ENCODE data around the gene EHBP1. TPM values are rescaled to one million over a fixed set of nuclear protein-coding genes. Genes with fewer than 3 reads are reported as not detected.

EHBP1 gene
- total RNA-seq, 2 experiments from 2014 or later, result 19.3 to 23.2 TPM

DNA sequence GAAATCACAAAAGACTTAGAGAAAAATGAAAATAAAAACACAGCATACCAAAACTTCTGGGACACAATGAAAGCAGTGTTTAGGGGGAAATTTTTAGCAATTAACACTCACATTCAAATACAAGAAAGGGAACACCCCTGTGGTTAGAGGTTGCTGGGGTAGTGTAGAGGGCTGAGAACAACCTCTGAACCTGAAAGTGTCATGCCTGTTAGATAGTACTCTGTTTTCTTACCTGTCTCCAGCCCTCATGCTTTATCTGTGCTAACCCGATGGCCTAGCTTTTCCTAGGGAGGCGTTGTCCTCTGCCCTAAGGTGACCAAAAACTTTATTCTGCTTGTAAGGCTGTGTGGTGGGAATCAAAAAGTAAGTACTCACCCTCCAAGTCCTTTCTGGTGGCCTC lies 222.5 kb downstream of the EHBP1 start:
- Mint-ChIP-seq H3K4me3 (no peak overlapping the region), H3K9me3 (peaks cover 11% of the 10 kb centered on the region), H3K36me3 (ENCODE audit: low read depth) (no peaks in the 10 kb centered on the region), H3K27ac (no peak overlapping the region), H3K4me1 (no peaks in the 10 kb centered on the region), H3K27me3 (no peaks in the 10 kb centered on the region)
- CTCF ChIA-PET, result interaction anchor here (0.7 kb wide), 1 partner anchor 229 kb away, joined by 4 read pairs; no protein-coding TSS in a partner anchor
- no peak for DNase-seq
- POLR2A ChIA-PET, result no interaction called here

DNA sequence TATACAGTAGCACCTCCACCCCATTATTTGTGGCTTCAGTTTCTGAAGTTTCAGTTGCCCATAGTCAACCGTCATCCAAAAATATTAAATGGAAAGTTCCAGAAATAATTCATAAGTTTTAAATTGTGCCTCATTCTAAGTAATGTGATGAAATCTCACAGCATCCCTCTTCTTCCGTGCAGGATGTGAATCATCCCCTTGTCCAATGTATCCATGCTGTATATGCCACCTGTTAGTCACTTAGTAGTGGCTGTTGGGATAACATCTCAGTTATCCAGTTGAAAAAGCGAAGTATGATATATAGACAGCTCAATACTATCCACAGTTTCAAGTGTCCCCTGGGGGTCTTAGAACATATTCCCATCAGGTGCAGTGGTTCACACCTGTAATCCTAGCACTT lies 226.0 kb downstream of the EHBP1 start:
- Mint-ChIP-seq H3K4me3 (no peak overlapping the region), H3K36me3 (ENCODE audit: low read depth) (no peaks in the 10 kb centered on the region), H3K9me3 (no peaks in the 10 kb centered on the region), H3K27ac (no peak overlapping the region), H3K4me1 (no peaks in the 10 kb centered on the region), H3K27me3 (no peaks in the 10 kb centered on the region)
- CTCF ChIA-PET, result no interaction called here
- DNase-seq, result no peak
- POLR2A ChIA-PET, result no interaction called here

DNA sequence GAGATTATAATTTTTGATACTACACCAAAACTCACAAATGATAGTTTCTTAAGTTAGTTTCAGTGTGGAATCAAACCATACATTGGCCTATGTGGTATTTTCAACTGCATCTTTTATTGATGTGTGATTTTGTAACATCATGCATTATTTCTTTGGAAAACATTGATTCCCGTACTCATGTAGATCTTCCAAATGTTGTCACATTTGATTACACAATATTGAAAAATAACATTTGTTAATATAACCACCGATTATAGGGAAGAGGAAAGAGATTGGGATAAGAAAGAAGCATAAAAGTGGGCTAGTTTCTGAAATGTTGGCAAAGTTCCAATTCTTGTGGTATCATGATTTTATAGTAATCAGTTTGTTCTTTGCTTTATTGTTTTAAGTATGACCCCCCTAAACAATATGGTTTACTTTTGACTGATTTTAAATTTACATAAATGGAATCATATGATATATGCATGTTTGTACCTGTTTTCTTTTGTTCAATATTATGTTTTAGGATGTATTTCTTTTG lies 227.9 kb downstream of the EHBP1 start:
- Mint-ChIP-seq H3K36me3 (ENCODE audit: low read depth) (no peaks in the 10 kb centered on the region), H3K4me1 (no peaks in the 10 kb centered on the region), H3K4me3 (no peak overlapping the region), H3K9me3 (no peaks in the 10 kb centered on the region), H3K27me3 (no peaks in the 10 kb centered on the region), H3K27ac (no peak overlapping the region)
- ChIA-PET POLR2A (no interaction called here), CTCF (no interaction called here)
- DNase-seq, result no peak

DNA sequence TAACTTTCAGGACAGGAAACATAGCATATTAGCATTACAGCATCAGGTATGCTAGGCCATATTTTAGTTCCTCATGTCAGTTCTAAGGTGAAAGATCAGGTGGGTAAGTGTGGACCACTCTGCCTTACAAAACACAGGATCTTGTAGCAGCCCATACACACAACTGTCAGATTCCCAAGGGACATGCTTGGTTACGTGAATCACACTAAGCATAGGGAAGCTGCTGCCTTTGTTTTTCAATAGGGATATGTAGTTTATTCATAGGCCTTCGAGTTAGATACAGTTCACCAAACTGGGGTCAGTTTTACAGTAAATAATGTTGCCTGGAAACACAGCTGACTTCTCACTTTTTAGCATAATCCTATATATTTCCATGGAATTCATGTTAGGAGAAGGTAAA lies 229.0 kb downstream of the EHBP1 start:
- POLR2A ChIA-PET, result no interaction called here
- no peaks in the 10 kb centered on the region for H3K4me1 Mint-ChIP-seq
- no peaks in the 10 kb centered on the region for H3K36me3 Mint-ChIP-seq (ENCODE audit: low read depth)
- H3K27ac Mint-ChIP-seq, result no peak overlapping the region
- no peak for DNase-seq
- H3K9me3 Mint-ChIP-seq, result no peaks in the 10 kb centered on the region
- CTCF ChIA-PET, result no interaction called here
- no peaks in the 10 kb centered on the region for H3K27me3 Mint-ChIP-seq
- H3K4me3 Mint-ChIP-seq, result no peak overlapping the region

- CTCF ChIA-PET, result interaction anchor here (0.6 kb wide), 1 partner anchor 647 kb away, joined by 3 read pairs; no protein-coding TSS in a partner anchor
Measured at GRCh38 chr2:62938126-62938525, 232.6 kb downstream of the EHBP1 start.

DNA sequence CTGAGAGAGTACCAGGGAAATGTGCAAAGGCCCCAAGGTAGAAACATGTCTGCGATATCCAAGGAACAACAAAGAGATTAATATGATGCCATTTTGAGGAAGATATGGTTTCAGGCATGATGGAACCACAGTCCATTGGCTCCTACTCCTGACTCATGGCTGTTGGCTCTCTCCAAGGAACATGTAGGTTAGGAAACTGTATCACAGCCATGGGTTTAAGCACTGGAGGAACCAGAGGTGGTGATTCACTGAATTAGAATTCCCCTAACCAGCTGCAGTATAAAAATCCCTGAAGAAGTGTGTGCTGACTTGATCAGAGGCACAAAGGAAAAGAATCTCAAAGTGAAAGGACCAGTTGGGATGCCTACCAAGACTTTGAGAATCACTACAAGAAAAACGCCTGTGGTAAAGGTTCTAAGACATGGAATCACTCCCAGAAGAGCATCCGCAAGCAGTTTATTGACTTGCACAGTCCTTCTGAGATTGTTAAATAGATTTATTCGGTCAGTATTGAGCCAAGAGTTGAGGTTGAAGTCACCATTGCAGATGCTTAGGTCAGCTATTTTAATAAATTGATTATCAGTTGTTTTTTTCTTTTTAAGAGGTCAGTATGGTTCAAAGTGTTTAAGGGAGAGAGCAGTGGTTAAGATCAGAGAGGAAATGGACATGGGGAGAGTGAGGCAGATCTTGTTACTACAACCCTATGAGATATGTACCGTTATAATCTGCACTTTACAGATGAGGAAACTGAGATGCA lies 234.4 kb downstream of the EHBP1 start:
- H3K4me3 Mint-ChIP-seq, result no peak overlapping the region
- no peaks in the 10 kb centered on the region for H3K36me3 Mint-ChIP-seq (ENCODE audit: low read depth)
- POLR2A ChIA-PET, result no interaction called here
- DNase-seq, result no peak
- H3K4me1 Mint-ChIP-seq, result no peaks in the 10 kb centered on the region
- no peaks in the 10 kb centered on the region for H3K9me3 Mint-ChIP-seq
- no peak overlapping the region for H3K27ac Mint-ChIP-seq
- no peaks in the 10 kb centered on the region for H3K27me3 Mint-ChIP-seq
- CTCF ChIA-PET, result no interaction called here

More at GRCh38 chr2:62938126-62938525, 232.6 kb downstream of the EHBP1 start:
- Mint-ChIP-seq H3K4me1 (no peaks in the 10 kb centered on the region), H3K27ac (no peak overlapping the region), H3K27me3 (no peaks in the 10 kb centered on the region), H3K36me3 (ENCODE audit: low read depth) (no peaks in the 10 kb centered on the region), H3K9me3 (no peaks in the 10 kb centered on the region), H3K4me3 (no peak overlapping the region)
- DNase-seq, result no peak
- POLR2A ChIA-PET, result no interaction called here

GRCh38 chr2:62940697-62941096 lies 235.2 kb downstream of the EHBP1 start:
- ChIA-PET POLR2A (no interaction called here), CTCF (no interaction called here)
- Mint-ChIP-seq H3K4me1 (no peaks in the 10 kb centered on the region), H3K36me3 (ENCODE audit: low read depth) (no peaks in the 10 kb centered on the region), H3K27ac (no peak overlapping the region), H3K27me3 (no peaks in the 10 kb centered on the region), H3K9me3 (no peaks in the 10 kb centered on the region), H3K4me3 (no peak overlapping the region)
- DNase-seq, result no peak

- Mint-ChIP-seq H3K27me3 (no peaks in the 10 kb centered on the region), H3K4me3 (no peak overlapping the region), H3K4me1 (no peaks in the 10 kb centered on the region), H3K9me3 (no peaks in the 10 kb centered on the region), H3K36me3 (ENCODE audit: low read depth) (no peaks in the 10 kb centered on the region), H3K27ac (no peak overlapping the region)
- CTCF ChIA-PET, result no interaction called here
- no peak for DNase-seq
- POLR2A ChIA-PET, result no interaction called here
Measured at GRCh38 chr2:62941413-62941812, 235.9 kb downstream of the EHBP1 start.

DNA sequence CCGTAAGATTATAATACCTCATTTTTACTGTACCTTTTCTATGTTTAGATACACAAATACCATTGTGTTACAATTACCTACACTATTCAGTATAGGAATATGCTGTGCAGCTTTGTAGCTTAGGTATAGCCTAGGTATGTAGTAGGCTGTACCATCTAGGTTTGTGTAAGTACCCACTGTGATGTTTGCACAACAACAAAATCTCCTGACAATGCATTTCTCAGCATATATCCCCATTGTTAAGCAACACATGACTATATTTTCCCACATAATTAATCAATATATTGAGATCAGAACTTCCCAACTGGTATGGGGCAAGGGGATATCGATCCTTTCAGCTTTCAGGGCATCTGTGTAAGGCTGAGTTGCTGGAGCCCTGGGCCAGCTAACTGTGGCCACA lies 238.8 kb downstream of the EHBP1 start:
- CTCF ChIA-PET, result no interaction called here
- no peaks in the 10 kb centered on the region for H3K9me3 Mint-ChIP-seq
- H3K36me3 Mint-ChIP-seq (ENCODE audit: low read depth), result no peaks in the 10 kb centered on the region
- H3K4me3 Mint-ChIP-seq, result no peak overlapping the region
- H3K27me3 Mint-ChIP-seq, result no peaks in the 10 kb centered on the region
- no peaks in the 10 kb centered on the region for H3K4me1 Mint-ChIP-seq
- POLR2A ChIA-PET, result no interaction called here
- H3K27ac Mint-ChIP-seq, result no peak overlapping the region
- DNase-seq, result no peak

DNA sequence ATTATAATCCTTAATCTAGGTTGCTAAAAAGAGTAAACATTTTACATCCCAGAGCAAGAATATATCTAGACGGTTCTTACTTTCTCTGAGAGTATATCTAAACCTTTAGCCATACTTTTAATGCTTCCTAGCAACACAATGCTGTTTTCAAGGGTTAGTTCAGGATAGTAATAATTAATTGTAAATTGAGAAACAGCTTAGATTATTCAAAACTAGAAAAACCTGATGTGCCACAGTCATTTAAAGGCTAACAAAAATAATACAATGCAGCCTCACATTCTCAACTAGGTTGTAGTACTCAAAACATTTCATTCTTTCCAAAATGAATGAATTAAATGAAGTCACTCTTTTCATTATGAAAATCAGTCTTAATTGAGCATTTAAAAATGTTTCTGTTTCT lies 241.9 kb downstream of the EHBP1 start:
- H3K27ac Mint-ChIP-seq, result no peak overlapping the region
- POLR2A ChIA-PET, result no interaction called here

DNA sequence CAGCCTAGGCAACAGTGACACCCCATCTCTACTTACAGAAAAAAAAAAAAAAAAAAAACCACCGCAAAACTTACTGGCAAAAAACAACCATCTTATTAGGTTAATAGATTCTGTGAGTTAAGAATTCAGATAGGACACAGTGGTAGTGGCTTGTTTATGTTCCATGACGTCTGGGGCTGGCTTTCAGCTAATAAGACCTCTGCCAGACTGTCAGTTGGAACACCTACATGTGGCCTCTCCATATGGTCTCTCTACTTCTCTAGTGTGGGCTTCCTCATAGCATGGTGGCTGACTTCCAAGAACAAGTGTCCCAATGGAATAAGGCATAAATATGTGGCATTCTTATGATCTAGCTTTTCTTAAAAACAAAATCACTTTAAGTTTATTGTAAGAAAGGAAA lies 251.1 kb downstream of the EHBP1 start:
- H3K27me3 Mint-ChIP-seq, result no peaks in the 10 kb centered on the region
- H3K9me3 Mint-ChIP-seq, result no peaks in the 10 kb centered on the region
- H3K27ac Mint-ChIP-seq, result no peak overlapping the region
- H3K36me3 Mint-ChIP-seq (ENCODE audit: low read depth), result peaks cover 2% of the 10 kb centered on the region
- DNase-seq, result no peak
- H3K4me3 Mint-ChIP-seq, result no peak overlapping the region
- no peaks in the 10 kb centered on the region for H3K4me1 Mint-ChIP-seq
- CTCF ChIA-PET, result no interaction called here
- POLR2A ChIA-PET, result no interaction called here

More for the DNA sequence above, 241.9 kb downstream of the EHBP1 start:
- Mint-ChIP-seq H3K9me3 (no peaks in the 10 kb centered on the region), H3K36me3 (ENCODE audit: low read depth) (peaks cover 2% of the 10 kb centered on the region), H3K4me1 (no peaks in the 10 kb centered on the region), H3K27me3 (no peaks in the 10 kb centered on the region), H3K4me3 (no peak overlapping the region)
- no peak for DNase-seq
- CTCF ChIA-PET, result no interaction called here

DNA sequence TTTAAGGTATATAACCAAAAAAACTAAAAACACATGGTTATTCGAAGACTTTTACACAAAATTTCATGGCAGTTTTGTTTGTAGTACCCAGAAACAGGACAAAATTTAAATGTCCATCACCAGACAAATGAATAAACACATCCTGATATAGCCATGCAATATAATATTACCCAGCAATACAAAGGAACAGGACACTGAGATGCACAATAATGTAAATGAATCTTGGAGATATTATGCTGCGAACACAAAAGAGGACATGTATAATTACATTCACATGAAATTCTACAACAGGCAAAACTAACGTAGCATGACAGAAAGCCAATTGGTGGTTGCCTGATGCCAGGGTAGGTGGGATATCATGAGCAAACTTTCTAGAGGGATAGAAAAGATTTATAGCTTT lies 252.7 kb downstream of the EHBP1 start:
- DNase-seq, result no peak
- Mint-ChIP-seq H3K9me3 (no peaks in the 10 kb centered on the region), H3K27me3 (no peaks in the 10 kb centered on the region), H3K36me3 (ENCODE audit: low read depth) (no peaks in the 10 kb centered on the region), H3K4me3 (no peak overlapping the region), H3K4me1 (no peaks in the 10 kb centered on the region), H3K27ac (no peak overlapping the region)
- ChIA-PET CTCF (interaction anchor here (0.7 kb wide), 1 partner anchor 102 kb away, joined by 3 read pairs; no protein-coding TSS in a partner anchor), POLR2A (no interaction called here)

DNA sequence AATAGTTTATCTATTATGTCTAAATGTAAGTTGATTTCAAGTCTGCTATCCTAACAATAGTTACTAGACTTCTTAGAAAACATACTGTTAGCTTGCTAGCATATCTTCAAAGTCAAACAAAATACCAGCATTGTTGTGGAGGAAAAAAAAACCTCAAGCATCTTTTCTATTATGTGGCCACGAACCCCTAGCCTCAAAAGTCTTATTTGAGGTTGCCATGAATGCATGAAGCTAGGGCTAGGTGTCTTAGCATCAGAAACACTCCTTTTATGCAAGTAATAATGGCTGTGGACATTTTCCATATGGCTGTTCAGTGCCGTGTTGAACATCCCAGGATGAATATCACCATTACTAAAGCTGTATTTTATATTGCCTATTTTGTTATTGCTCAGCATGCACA lies 258.5 kb downstream of the EHBP1 start:
- ChIA-PET POLR2A (interaction anchor here (0.5 to 0.6 kb wide), 2 partner anchors 83 to 160 kb away, joined by 4 read pairs; no protein-coding TSS in a partner anchor), CTCF (no interaction called here)
- Mint-ChIP-seq H3K36me3 (ENCODE audit: low read depth) (no peaks in the 10 kb centered on the region), H3K4me1 (no peaks in the 10 kb centered on the region), H3K9me3 (no peaks in the 10 kb centered on the region), H3K4me3 (no peak overlapping the region), H3K27me3 (no peaks in the 10 kb centered on the region), H3K27ac (no peak overlapping the region)
- no peak for DNase-seq

GRCh38 chr2:62964671-62965070 lies 259.2 kb downstream of the EHBP1 start:
- POLR2A ChIA-PET, result no interaction called here
- no peaks in the 10 kb centered on the region for H3K27me3 Mint-ChIP-seq

More at GRCh38 chr2:62964671-62965070, 259.2 kb downstream of the EHBP1 start:
- Mint-ChIP-seq H3K4me3 (no peak overlapping the region), H3K4me1 (no peaks in the 10 kb centered on the region), H3K27ac (no peak overlapping the region), H3K36me3 (ENCODE audit: low read depth) (no peaks in the 10 kb centered on the region), H3K9me3 (no peaks in the 10 kb centered on the region)
- CTCF ChIA-PET, result no interaction called here
- no peak for DNase-seq
